ENCODE data around the gene CFAP161.

The CFAP161 gene

DNA sequence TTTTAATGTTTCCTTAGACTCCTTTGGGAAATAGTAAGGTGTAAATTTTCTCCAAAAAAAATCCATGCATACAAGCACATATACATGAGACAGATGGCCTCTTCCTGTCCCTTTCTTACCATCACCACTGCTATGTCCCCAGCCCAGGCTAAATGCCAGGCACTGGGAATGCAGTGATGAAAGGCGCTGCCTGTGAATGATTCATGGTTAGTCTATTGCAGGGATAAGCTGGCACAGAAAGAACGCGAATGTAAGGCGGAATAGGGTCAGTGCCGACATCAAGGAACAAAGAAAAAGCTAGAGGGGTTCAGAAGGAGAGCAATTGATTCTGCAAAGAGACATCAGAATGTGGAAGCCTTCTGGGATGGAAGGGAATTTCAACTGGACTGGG, 36.2 kb upstream of the CFAP161 start:
- Mint-ChIP-seq H3K9me3 (no peaks in the 10 kb centered on the region), H3K27me3 (peaks cover 67% of the 10 kb centered on the region), H3K4me3 (no peak overlapping the region), H3K27ac (no peak overlapping the region), H3K36me3 (no peaks in the 10 kb centered on the region), H3K4me1 (peaks cover 21% of the 10 kb centered on the region)
- no peak for DNase-seq
- CTCF ChIA-PET: interaction anchor here (0.6 to 5.3 kb wide), 4 partner anchors 10 to 174 kb away, joined by 3 to 28 read pairs (median 10); no protein-coding TSS in a partner anchor

DNA sequence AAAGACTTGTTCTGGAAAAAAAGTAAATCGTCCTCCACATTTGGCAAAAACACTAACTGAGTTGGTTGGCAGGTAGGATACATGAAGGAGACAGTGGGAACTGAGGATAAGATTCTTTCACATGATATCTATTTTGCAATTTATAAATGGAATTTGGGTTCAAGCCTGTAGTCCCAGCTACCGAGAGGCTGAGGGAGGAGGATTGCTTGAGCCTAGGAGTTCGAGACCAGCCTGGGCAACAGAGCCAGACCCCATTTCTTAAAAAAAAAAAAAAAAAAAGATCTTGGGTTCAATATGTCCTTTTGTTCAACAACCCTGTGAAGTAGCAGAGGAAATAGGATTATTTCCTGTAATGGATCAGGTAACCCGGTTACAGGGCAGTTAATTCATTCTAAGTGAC, 35.7 kb upstream of the CFAP161 start:
- Mint-ChIP-seq H3K27me3 (peaks cover 69% of the 10 kb centered on the region), H3K4me3 (no peak overlapping the region), H3K9me3 (no peaks in the 10 kb centered on the region), H3K4me1 (peaks cover 21% of the 10 kb centered on the region), H3K27ac (no peak overlapping the region), H3K36me3 (no peaks in the 10 kb centered on the region)
- CTCF ChIA-PET: interaction anchor here (0.9 to 5.3 kb wide), 3 partner anchors 10 to 174 kb away, joined by 3 to 28 read pairs (median 16); no protein-coding TSS in a partner anchor
- no peak for DNase-seq

DNA sequence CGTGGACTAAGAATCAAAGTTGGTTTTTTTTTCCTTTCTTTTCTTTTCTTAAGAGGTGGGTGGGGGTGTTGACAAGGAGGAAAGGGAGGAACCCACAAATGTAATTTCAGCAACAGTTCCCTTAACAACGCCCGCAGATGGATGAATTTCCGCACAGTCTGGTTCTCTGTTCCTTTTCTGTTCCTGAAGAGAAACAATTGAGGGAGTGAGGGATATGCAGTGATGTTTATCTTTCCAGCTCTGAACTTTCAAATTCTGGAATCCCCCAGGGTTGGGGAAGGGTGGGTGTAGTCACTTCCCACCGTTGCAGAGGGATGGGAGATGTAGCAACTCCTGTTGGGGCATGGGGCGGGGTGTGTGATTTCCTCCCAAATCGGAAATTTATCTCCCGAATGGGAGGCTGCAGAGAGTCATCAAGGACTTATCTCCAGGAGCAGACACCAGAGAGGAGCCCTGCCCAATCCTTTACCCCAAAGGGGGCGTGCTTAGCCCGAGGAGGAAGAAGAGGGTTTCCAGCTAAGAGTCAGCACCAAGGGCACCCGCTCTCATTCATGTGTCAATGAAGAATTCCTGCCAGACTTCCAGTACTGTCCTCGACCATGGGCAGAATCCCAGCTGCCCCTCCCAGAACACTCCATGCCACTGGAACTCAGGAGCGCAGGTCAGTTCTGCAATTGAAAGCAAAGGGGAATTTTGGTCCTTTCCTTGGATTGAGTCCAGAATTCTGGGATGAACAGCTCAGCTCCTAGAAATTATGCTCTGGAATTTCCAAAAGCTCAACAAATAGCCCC, 35.0 kb upstream of the CFAP161 start:
- CTCF ChIA-PET: interaction anchor here (3.2 to 5.3 kb wide), 2 partner anchors 9 to 167 kb away, joined by 16 to 28 read pairs; no protein-coding TSS in a partner anchor
- Mint-ChIP-seq H3K36me3 (no peaks in the 10 kb centered on the region), H3K27ac (peak overlapping the region; percentile 46), H3K4me3 (peak overlapping the region; percentile 33), H3K4me1 (peaks cover 21% of the 10 kb centered on the region), H3K27me3 (peaks cover 69% of the 10 kb centered on the region), H3K9me3 (no peaks in the 10 kb centered on the region)
- no peak for DNase-seq

DNA sequence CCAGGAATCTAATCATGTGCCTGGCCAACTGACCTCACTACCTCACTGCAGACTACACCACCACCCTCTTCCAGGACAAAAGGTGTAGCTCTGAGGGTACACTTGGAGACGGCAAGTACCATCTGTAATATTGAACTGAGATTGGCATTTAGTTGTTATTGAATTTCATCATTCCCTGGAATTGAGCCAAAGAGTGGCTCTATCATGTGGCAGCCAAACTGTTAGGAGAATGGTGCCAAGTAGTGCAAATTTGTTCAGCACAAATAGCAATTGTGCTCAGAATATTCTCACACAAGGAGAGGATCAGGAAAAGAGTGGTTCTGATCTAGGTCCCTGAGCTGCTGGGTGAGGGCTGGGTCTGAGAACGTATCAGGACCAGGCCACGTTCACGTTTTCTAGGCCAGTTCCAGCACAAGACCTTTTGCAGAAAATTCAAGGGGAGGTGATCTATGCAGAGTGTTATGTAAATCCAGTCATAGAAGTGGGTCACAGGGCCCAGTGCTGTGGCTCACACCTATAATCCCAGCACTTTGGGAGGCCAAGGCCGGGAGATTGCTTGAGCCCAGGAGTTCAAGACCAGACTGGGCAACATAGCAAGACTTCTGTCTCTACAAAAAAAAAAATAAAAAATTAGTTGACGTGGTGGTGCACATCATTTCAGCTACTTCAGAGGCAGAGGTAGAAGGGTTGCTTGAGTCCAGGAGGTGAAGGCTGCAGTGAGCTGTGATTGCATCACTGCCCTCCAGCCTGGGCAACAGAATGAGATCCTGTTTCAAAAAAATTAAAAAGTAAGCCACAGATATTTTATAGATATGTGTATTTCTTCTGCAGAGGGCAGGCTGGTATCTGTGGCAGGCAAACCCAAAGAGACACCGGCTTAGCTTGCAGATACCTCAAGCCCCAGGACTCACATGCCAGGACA, 31.9 kb upstream of the CFAP161 start:
- peaks cover 25% of the 10 kb centered on the region for H3K4me1 Mint-ChIP-seq
- CTCF ChIA-PET: interaction anchor here (0.6 to 5.3 kb wide), 6 partner anchors 111 to 646 kb away, joined by 3 to 28 read pairs (median 3); no protein-coding TSS in a partner anchor
- H3K4me3 Mint-ChIP-seq: no peak overlapping the region
- peaks cover 63% of the 10 kb centered on the region for H3K27me3 Mint-ChIP-seq
- no peak overlapping the region for H3K27ac Mint-ChIP-seq
- H3K9me3 Mint-ChIP-seq: no peaks in the 10 kb centered on the region
- no peak for DNase-seq
- H3K36me3 Mint-ChIP-seq: no peaks in the 10 kb centered on the region

DNA sequence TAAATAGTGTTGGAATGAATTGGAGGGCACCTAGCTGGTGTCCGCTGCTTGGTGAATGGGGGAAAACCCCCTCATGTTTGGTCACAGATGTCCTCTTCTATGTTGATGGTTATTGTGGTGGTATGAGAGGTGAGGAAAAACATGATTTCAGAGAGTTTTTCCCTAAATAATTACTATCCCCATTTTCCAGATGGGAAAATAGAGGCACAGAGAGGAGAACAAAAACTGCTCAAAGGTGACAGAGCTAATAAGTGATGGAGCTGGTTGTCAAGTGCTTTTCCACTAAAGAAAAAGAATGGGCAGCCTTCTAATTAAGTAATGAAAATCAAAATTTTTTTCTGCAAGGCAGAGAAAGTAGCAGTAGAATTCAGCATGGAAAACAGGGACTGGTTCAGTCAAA, 30.2 kb upstream of the CFAP161 start:
- H3K4me3 Mint-ChIP-seq: no peak overlapping the region
- H3K27me3 Mint-ChIP-seq: peaks cover 51% of the 10 kb centered on the region
- no peak for DNase-seq
- CTCF ChIA-PET: interaction anchor here (0.6 to 11.5 kb wide), 5 partner anchors 62 to 297 kb away, joined by 3 to 220 read pairs (median 4); no protein-coding TSS in a partner anchor
- H3K36me3 Mint-ChIP-seq: no peaks in the 10 kb centered on the region
- peaks cover 14% of the 10 kb centered on the region for H3K4me1 Mint-ChIP-seq
- no peak overlapping the region for H3K27ac Mint-ChIP-seq
- H3K9me3 Mint-ChIP-seq: no peaks in the 10 kb centered on the region

DNA sequence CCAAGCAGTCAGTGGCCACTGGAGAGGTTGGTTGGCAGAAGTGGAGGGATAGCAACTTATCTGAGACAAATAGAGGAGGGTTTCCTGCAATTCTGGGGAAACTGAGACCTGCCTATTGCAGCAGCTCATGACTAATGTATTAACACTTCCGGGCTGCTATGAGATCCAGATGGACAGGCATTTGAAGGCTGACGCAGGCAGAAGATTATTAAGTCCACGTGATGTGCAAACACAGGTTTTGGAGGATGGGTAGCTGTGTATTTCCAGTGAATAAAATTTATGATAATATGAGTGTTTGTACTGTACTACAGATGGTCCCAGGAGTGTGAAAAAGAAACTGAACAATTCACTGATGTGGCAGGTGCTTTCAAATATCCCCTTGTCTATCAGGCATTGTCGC, 28.5 kb upstream of the CFAP161 start:
- H3K27me3 Mint-ChIP-seq: peaks cover 57% of the 10 kb centered on the region
- H3K4me3 Mint-ChIP-seq: no peak overlapping the region
- H3K27ac Mint-ChIP-seq: no peak overlapping the region
- no peak for DNase-seq
- H3K36me3 Mint-ChIP-seq: no peaks in the 10 kb centered on the region
- peaks cover 3% of the 10 kb centered on the region for H3K4me1 Mint-ChIP-seq
- CTCF ChIA-PET: interaction anchor here (0.6 to 11.5 kb wide), 9 partner anchors 19 to 261 kb away, joined by 3 to 220 read pairs (median 3); no protein-coding TSS in a partner anchor
- H3K9me3 Mint-ChIP-seq: no peaks in the 10 kb centered on the region

DNA sequence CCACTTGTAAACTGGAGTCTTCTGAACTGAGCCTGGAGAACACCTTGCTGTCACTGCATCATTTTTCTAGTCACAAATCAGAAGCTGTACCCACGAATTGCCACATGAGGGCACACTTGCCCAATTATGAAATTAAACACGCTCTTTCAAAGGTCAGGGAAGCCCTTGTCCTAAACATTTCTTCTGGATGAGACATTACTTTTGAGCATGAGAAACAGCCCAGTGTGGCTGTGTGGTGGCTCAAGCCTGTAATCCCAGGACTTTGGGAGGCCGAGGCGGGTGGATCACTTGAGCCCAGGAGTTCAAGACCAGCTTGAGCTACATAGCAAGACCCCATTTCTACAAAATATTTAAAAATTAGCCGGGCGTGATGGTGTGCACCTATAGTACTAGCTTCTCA, 27.5 kb upstream of the CFAP161 start:
- peaks cover 63% of the 10 kb centered on the region for H3K27me3 Mint-ChIP-seq
- peaks cover 3% of the 10 kb centered on the region for H3K4me1 Mint-ChIP-seq
- peak; percentile 57 for DNase-seq
- H3K4me3 Mint-ChIP-seq: no peak overlapping the region
- no peak overlapping the region for H3K27ac Mint-ChIP-seq
- CTCF ChIA-PET: interaction anchor here (0.8 to 11.5 kb wide), 20 partner anchors 8 to 650 kb away, joined by 3 to 220 read pairs (median 4); no protein-coding TSS in a partner anchor
- no peaks in the 10 kb centered on the region for H3K9me3 Mint-ChIP-seq
- no peaks in the 10 kb centered on the region for H3K36me3 Mint-ChIP-seq

DNA sequence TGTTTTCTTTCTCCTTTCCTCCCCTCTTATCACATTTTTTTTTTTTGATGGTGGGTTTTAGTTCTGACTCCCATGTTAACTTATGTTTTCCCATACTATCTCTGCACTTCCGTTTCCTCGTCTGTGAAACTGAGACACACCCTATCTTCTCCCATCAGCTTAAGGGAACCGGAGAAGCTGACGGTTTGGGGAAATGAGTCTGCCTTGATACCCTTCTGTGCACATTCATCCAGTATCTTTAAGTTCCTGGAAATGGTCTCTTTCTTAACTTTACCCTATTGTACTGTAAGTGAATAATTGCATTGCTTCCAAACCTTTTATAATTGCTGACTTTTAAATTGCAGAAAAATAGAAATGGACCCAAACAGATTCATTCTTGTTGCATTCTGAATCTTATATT, 26.2 kb upstream of the CFAP161 start:
- Mint-ChIP-seq H3K4me1 (peaks cover 3% of the 10 kb centered on the region), H3K27me3 (peaks cover 63% of the 10 kb centered on the region), H3K9me3 (no peaks in the 10 kb centered on the region), H3K4me3 (no peak overlapping the region), H3K27ac (no peak overlapping the region), H3K36me3 (no peaks in the 10 kb centered on the region)
- no peak for DNase-seq
- CTCF ChIA-PET: interaction anchor here (0.7 to 11.5 kb wide), 14 partner anchors 9 to 293 kb away, joined by 3 to 220 read pairs (median 8); no protein-coding TSS in a partner anchor

DNA sequence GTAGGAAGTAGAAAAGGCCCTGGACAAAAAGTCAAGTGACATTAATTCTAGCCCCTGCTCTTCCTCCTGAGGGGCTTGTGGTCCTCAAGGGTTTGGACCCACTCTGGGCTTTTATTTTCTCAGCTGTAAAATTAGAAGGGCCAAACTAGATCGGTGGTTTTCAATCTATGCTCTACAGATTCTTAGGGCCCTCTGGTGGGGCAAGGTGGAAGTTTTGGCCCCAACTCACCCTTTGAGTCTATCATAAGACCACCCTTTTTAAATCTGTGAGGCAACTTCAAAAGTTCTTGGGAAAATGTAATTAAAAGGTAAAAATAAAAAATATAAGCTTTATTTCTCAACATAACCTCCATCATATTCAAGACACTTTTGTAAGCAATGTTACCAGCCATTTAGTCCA, 25.6 kb upstream of the CFAP161 start:
- no peak overlapping the region for H3K27ac Mint-ChIP-seq
- peak; percentile 43 for DNase-seq
- H3K36me3 Mint-ChIP-seq: no peaks in the 10 kb centered on the region
- CTCF ChIA-PET: interaction anchor here (0.6 to 11.5 kb wide), 22 partner anchors 9 to 301 kb away, joined by 3 to 220 read pairs (median 4); no protein-coding TSS in a partner anchor
- no peaks in the 10 kb centered on the region for H3K9me3 Mint-ChIP-seq
- H3K4me3 Mint-ChIP-seq: no peak overlapping the region
- peaks cover 57% of the 10 kb centered on the region for H3K27me3 Mint-ChIP-seq
- H3K4me1 Mint-ChIP-seq: peaks cover 3% of the 10 kb centered on the region

DNA sequence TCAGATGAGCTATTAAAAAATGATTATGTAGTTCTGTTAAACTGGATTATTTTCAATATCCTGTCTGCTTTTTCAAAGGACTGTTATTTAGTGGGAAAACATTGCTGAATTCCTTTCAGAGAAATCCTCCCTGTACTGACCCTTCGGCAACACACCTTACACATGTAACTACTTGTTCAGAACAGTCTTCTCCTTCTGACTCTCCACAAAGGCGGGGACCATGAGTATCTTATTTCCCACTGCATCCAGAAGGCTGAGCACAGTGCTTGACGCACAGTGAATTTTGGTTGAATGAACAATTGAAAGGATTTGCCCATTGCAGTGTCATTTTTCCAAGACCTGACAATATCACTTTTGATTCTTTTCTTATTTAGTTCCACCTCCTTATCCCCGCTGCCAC, 23.1 kb upstream of the CFAP161 start:
- Mint-ChIP-seq H3K4me3 (no peak overlapping the region), H3K9me3 (no peaks in the 10 kb centered on the region), H3K27ac (no peak overlapping the region), H3K27me3 (peaks cover 48% of the 10 kb centered on the region), H3K36me3 (no peaks in the 10 kb centered on the region), H3K4me1 (no peaks in the 10 kb centered on the region)
- DNase-seq: no peak
- CTCF ChIA-PET: interaction anchor here (1.1 to 11.5 kb wide), 2 partner anchors 155 to 655 kb away, joined by 3 to 220 read pairs; no protein-coding TSS in a partner anchor

DNA sequence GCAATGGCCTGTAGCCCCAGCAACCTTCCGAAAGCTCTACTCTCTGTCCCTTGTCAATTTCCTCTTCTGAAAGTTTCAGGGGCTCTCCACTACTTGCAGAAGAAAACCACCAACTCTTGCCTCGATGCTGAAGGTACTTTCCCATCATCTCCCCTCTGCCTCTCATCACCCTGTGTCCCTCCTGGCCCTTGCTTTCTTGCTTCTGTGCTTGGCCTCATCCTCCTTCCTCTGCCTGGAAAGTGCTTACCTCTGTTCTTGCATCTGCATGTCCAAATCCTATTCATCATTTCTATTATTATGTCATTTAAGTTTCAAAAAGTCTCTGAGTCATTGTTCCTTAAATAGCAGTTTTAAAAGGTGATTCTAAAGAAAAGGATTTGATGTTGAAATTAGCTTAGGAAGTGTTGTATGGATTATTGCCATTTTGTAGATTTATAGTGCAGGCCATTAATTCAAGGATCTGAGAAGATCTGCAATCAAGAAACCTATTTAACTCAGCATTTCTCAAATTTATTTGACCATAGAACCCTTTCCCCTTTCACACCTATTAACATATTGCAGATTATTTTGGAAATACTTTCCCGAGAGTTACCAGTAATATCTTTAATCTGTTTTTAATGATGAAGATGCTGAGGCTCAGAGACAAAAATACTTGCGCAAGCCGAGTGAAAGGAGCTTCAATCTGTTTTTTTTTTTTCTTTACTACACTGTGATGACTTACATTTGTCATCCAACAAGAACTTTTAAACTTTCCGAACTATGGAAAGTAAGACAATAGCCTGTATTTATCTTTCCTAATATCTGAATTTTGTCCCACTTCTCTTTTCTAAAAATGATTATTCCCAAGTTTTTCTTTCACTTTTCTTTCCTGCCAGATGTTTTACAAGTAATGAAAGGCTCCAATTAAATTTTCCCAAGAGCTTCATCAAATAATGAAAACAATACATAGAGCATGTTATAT, 22.3 kb upstream of the CFAP161 start:
- CTCF ChIA-PET: interaction anchor here (1.1 to 11.5 kb wide), 2 partner anchors 155 to 655 kb away, joined by 3 to 220 read pairs; no protein-coding TSS in a partner anchor
- DNase-seq: no peak
- Mint-ChIP-seq H3K27me3 (peaks cover 49% of the 10 kb centered on the region), H3K4me1 (no peaks in the 10 kb centered on the region), H3K36me3 (no peaks in the 10 kb centered on the region), H3K4me3 (no peak overlapping the region), H3K9me3 (no peaks in the 10 kb centered on the region), H3K27ac (no peak overlapping the region)

DNA sequence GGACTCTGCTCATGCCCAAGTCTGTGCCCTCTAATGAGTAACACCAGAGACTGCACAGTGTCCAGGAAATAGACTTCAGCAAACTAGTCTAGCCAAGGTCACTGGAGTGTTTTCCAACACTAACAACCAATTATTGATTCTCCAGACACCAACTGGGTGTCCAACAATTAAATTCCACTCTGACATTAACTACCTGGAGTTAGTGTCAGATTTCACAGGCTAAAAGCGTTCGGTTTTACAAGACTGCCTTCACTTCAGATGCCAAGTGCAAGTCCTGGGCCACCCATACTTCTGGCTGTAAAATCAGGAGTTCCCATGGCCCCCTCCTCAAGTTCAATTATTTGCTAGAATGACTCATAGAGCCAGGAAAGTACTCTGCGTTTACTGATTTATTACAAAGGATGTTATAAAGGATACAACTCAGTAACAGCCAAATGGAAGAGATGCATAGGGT, 20.8 kb upstream of the CFAP161 start:
- no peaks in the 10 kb centered on the region for H3K9me3 Mint-ChIP-seq
- H3K4me3 Mint-ChIP-seq: no peak overlapping the region
- H3K27ac Mint-ChIP-seq: no peak overlapping the region
- H3K4me1 Mint-ChIP-seq: no peaks in the 10 kb centered on the region
- DNase-seq: no peak
- CTCF ChIA-PET: interaction anchor here (11.5 kb wide), 1 partner anchor 153 kb away, joined by 220 read pairs; no protein-coding TSS in a partner anchor
- H3K36me3 Mint-ChIP-seq: no peaks in the 10 kb centered on the region
- peaks cover 61% of the 10 kb centered on the region for H3K27me3 Mint-ChIP-seq

DNA sequence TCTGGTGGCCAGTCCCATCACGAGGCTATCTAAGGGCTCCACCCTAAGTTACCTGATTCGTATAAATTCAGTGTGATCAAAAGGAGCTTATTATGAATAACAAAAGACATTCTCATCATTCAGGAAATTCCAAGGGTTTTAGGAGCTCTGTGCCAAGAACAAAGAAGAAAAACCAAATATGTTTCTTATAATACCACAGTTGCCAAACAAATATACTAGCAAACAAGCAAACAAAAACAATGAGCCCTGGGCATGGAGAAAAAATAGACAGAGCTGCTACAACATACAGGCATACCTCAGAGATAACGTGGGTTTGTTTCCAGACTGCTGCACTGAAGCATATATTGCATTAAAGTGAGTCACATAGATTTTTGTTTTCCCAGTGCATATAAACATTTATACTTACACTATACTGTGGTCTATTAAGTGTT, 20.2 kb upstream of the CFAP161 start:
- CTCF ChIA-PET: interaction anchor here (0.6 to 11.5 kb wide), 2 partner anchors 21 to 153 kb away, joined by 4 to 220 read pairs; no protein-coding TSS in a partner anchor
- Mint-ChIP-seq H3K27me3 (peaks cover 60% of the 10 kb centered on the region), H3K27ac (no peak overlapping the region), H3K9me3 (no peaks in the 10 kb centered on the region), H3K36me3 (no peaks in the 10 kb centered on the region), H3K4me1 (no peaks in the 10 kb centered on the region), H3K4me3 (no peak overlapping the region)
- no peak for DNase-seq
